H1 (cell line): ENCODE measurements around the gene VSTM4.

Experiments
- CTCF ChIP-seq, 3 experiments: IDR thresholded peaks; 1 replicate in 2 of 3; 2 replicates in 1 of 3; pipeline versions ENCODE4 v1.5.1 to v1.6.1; 2011; ENCODE audit warnings: low read length in 3 of 3, mild to moderate bottlenecking in 3 of 3, inconsistent platforms in 2 of 3, low read depth in 1 of 3, moderate library complexity in 1 of 3; ENCODE audit not compliant: insufficient read depth in 1 of 3; ENCODE audit errors: control extremely low read depth in 1 of 3
- KDM1A ChIP-seq: fragments of 200-600, 300-600 bp; sonication (generic); IDR thresholded peaks from 2 replicates; pipeline ENCODE4 v1.7.1; 2016; ENCODE audit warnings: mild to moderate bottlenecking, low read length, borderline replicate concordance
- RAD21 ChIP-seq, 2 experiments: IDR thresholded peaks in 1 of 2; conservative IDR thresholded peaks in 1 of 2; 2 replicates each; pipeline ENCODE4 v1.6.1; 2011; ENCODE audit warnings: low read depth in 2 of 2, low read length in 2 of 2, improper control_type of control experiment in 1 of 2, inconsistent platforms in 1 of 2, mild to moderate bottlenecking in 1 of 2, moderate library complexity in 1 of 2
- TEAD4 ChIP-seq: IDR thresholded peaks from 2 replicates; pipeline ENCODE4 v1.6.1; 2012; ENCODE audit warnings: low read depth, low read length, inconsistent platforms, mixed read lengths
- ZNF274 ChIP-seq: IDR thresholded peaks from 2 replicates; pipeline ENCODE4 v1.7.0; 2012; ENCODE audit warnings: low read length, borderline replicate concordance; ENCODE audit errors: extremely low read depth

- no peak for TF ChIP-seq RAD21 (IDR thresholded peaks at IDR 0.05 in 1 of 2, conservative IDR thresholded peaks at IDR 0.05 in 1 of 2; ENCODE audit: low read depth in 2 of 2, low read length in 2 of 2)
- TF ChIP-seq TEAD4 = no peak
- no peak for TF ChIP-seq CTCF (IDR thresholded peaks at IDR 0.05; ENCODE audit: control extremely low read depth in 1 of 3, insufficient read depth in 1 of 3, low read depth in 1 of 3, low read length in 3 of 3)
- no peak for TF ChIP-seq KDM1A
- TF ChIP-seq ZNF274 = no peak
Measured at GRCh38 chr10:49110684-49111319, 4.5 kb downstream of the VSTM4 start.
